Measurements from ENCODE around the gene GTF3A.

Gene GTF3A

GRCh38 chr13:27409013-27409412, 15.4 kb upstream of the GTF3A start:
- H3K4me1 ChIP-seq (ENCODE audit: control insufficient read depth, insufficient read depth, low read length): no peaks in the 10 kb centered on the region
- ChIA-PET POLR2A (no interaction called here), CTCF (interaction anchor here (0.6 to 2.4 kb wide), 5 partner anchors 25 to 576 kb away, joined by 3 to 7 read pairs (median 6); no protein-coding TSS in a partner anchor)
- H3K27ac ChIP-seq (ENCODE audit: extremely low read depth, low read depth, low read length): no peak overlapping the region
- no peaks in the 10 kb centered on the region for H3K9me3 ChIP-seq (ENCODE audit: control insufficient read depth, insufficient read depth, low read depth, low read length)
- no peak overlapping the region for H3K4me3 ChIP-seq (ENCODE audit: low read depth, low read length)
- TF ChIP-seq, protein P1, sequence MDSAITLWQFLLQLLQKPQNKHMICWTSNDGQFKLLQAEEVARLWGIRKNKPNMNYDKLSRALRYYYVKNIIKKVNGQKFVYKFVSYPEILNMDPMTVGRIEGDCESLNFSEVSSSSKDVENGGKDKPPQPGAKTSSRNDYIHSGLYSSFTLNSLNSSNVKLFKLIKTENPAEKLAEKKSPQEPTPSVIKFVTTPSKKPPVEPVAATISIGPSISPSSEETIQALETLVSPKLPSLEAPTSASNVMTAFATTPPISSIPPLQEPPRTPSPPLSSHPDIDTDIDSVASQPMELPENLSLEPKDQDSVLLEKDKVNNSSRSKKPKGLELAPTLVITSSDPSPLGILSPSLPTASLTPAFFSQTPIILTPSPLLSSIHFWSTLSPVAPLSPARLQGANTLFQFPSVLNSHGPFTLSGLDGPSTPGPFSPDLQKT (IDR thresholded peaks at IDR 0.05; ENCODE audit: borderline replicate concordance, low read depth, low read length): no peak
- TF ChIP-seq FEZF1 (tag by site-specific recombination; IDR thresholded peaks at IDR 0.05) (no peak), ZBTB48 (tag by site-specific recombination; IDR thresholded peaks at IDR 0.05) (no peak), SCRT2 (tag by site-specific recombination; IDR thresholded peaks at IDR 0.05) (no peak)
- H3K36me3 ChIP-seq (ENCODE audit: control insufficient read depth in 2 of 2, insufficient read depth in 1 of 2, low read length in 2 of 2): no peaks in the 10 kb centered on the region

DNA sequence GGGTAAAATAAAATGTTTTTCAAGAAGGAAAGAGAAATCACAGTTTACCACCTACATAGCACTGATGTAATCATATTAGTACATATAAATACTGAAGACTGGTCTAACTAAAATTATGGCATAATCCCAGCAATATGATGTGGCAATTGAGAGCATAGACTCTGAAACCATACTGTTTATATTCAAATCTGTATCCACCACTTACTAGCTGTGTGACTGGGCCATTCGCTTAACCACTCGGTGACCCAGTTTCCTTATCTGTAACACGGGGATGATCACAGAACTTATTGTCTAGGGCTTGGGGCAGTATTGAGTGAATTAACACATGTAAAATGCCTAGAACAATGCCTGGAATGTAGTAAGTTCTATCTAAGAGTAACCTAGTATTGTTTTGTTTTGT, 13.1 kb upstream of the GTF3A start:
- CTCF ChIA-PET: interaction anchor here (2.4 kb wide), 1 partner anchor 49 kb away, joined by 6 read pairs; no protein-coding TSS in a partner anchor
- no peaks in the 10 kb centered on the region for H3K9me3 ChIP-seq (ENCODE audit: control insufficient read depth, insufficient read depth, low read depth, low read length)
- no peak overlapping the region for H3K4me3 ChIP-seq (ENCODE audit: low read depth, low read length)
- POLR2A ChIA-PET: no interaction called here
- H3K4me1 ChIP-seq (ENCODE audit: control insufficient read depth, insufficient read depth, low read length): no peaks in the 10 kb centered on the region
- H3K27ac ChIP-seq (ENCODE audit: extremely low read depth, low read depth, low read length): no peak overlapping the region
- H3K36me3 ChIP-seq (ENCODE audit: control insufficient read depth in 2 of 2, insufficient read depth in 1 of 2, low read length in 2 of 2): no peaks in the 10 kb centered on the region
- no peak for TF ChIP-seq PRDM10 (tag by site-specific recombination; IDR thresholded peaks at IDR 0.05)
- TF ChIP-seq REST (tag by site-specific recombination; IDR thresholded peaks at IDR 0.05): no peak
- no peak for TF ChIP-seq ZNF521 (tag by site-specific recombination; IDR thresholded peaks at IDR 0.05)
- TF ChIP-seq ZNF354C (tag by site-specific recombination; IDR thresholded peaks at IDR 0.05; ENCODE audit: borderline replicate concordance, low read depth): no peak
- no peak for TF ChIP-seq KLF10 (tag by site-specific recombination; IDR thresholded peaks at IDR 0.05)
- TF ChIP-seq, protein P2, sequence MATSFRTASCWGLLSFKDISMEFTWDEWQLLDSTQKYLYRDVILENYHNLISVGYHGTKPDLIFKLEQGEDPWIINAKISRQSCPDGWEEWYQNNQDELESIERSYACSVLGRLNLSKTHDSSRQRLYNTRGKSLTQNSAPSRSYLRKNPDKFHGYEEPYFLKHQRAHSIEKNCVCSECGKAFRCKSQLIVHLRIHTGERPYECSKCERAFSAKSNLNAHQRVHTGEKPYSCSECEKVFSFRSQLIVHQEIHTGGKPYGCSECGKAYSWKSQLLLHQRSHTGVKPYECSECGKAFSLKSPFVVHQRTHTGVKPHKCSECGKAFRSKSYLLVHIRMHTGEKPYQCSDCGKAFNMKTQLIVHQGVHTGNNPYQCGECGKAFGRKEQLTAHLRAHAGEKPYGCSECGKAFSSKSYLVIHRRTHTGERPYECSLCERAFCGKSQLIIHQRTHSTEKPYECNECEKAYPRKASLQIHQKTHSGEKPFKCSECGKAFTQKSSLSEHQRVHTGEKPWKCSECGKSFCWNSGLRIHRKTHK (tag by site-specific recombination; IDR thresholded peaks at IDR 0.05): no peak
- TF ChIP-seq TCF7L2 (IDR thresholded peaks at IDR 0.05; ENCODE audit: borderline replicate concordance, low read depth, low read length): no peak
- TF ChIP-seq, protein P3, sequence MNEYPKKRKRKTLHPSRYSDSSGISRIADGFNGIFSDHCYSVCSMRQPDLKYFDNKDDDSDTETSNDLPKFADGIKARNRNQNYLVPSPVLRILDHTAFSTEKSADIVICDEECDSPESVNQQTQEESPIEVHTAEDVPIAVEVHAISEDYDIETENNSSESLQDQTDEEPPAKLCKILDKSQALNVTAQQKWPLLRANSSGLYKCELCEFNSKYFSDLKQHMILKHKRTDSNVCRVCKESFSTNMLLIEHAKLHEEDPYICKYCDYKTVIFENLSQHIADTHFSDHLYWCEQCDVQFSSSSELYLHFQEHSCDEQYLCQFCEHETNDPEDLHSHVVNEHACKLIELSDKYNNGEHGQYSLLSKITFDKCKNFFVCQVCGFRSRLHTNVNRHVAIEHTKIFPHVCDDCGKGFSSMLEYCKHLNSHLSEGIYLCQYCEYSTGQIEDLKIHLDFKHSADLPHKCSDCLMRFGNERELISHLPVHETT (tag by site-specific recombination; IDR thresholded peaks at IDR 0.05): no peak
- TF ChIP-seq KLF9 (tag by site-specific recombination; IDR thresholded peaks at IDR 0.05; ENCODE audit: low read depth): no peak
- no peak for TF ChIP-seq BCL11B (tag by site-specific recombination; IDR thresholded peaks at IDR 0.05; ENCODE audit: low read depth)
- TF ChIP-seq ZNF626 (tag by site-specific recombination; IDR thresholded peaks at IDR 0.05): no peak
- TF ChIP-seq ZFHX2 (tag by site-specific recombination; conservative IDR thresholded peaks at IDR 0.05): no peak
- no peak for TF ChIP-seq ZNF488 (tag by site-specific recombination; IDR thresholded peaks at IDR 0.05)
- no peak for TF ChIP-seq ZBTB44 (tag by site-specific recombination; IDR thresholded peaks at IDR 0.05)
- TF ChIP-seq ZNF311 (tag by site-specific recombination; IDR thresholded peaks at IDR 0.05; ENCODE audit: borderline replicate concordance): no peak
- no peak for TF ChIP-seq YY2 (tag by site-specific recombination; IDR thresholded peaks at IDR 0.05)
- no peak for TF ChIP-seq ZFP69B (tag by site-specific recombination; IDR thresholded peaks at IDR 0.05)
